Measurements from ENCODE around the gene NXN.

GRCh38 chr17:887551-888209 is 91.9 kb downstream of the NXN start:
- TF ChIP-seq CTCF (IDR thresholded peaks at IDR 0.05) (no peak), POLR2A (IDR thresholded peaks at IDR 0.05) (no peak)
